Gastroesophageal sphincter (tissue), 3 donors: ENCODE results near the gene MYZAP.

Experiments
- POLR2AphosphoS5 ChIP-seq: sonication (generic); formaldehyde crosslinking; IDR thresholded peaks from one replicate; pipeline ENCODE4 v1.6.1; 2017; ENCODE audit warnings: antibody characterized with exemption
- TF ChIP-seq, protein P1 (sequence below), 4 experiments: fragments of 200-600 bp in 2 of 4; fragments of 450-650 bp in 2 of 4; sonication (generic) in 1 of 4; IDR thresholded peaks; one replicate each; pipeline ENCODE4 v1.5.1; 2017 to 2019; ENCODE audit warnings: antibody characterized with exemption in 4 of 4, mild to moderate bottlenecking in 2 of 4, moderate library complexity in 2 of 4

DNA sequence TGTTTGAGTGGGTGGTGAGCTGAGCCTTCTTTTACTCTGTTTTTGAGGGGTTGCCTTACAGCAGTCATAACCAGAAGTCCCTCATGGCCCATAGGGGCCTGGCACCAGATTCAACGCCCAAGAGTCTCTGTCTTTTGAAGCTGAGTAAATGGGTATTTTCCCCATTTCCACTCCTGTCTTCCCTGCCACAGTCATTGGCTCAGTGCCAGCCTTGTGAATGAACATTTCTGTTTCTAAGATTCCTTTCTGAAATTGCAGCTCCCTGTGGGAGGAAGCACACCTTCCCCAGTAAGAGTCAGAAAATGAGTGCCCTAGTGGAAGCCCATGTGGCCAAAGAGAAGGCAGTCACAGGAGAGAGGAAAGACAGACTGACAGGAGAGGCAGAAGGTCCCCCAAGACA, 71.1 kb downstream of the MYZAP start:
- no peak for TF ChIP-seq POLR2AphosphoS5
- TF ChIP-seq, protein P1, sequence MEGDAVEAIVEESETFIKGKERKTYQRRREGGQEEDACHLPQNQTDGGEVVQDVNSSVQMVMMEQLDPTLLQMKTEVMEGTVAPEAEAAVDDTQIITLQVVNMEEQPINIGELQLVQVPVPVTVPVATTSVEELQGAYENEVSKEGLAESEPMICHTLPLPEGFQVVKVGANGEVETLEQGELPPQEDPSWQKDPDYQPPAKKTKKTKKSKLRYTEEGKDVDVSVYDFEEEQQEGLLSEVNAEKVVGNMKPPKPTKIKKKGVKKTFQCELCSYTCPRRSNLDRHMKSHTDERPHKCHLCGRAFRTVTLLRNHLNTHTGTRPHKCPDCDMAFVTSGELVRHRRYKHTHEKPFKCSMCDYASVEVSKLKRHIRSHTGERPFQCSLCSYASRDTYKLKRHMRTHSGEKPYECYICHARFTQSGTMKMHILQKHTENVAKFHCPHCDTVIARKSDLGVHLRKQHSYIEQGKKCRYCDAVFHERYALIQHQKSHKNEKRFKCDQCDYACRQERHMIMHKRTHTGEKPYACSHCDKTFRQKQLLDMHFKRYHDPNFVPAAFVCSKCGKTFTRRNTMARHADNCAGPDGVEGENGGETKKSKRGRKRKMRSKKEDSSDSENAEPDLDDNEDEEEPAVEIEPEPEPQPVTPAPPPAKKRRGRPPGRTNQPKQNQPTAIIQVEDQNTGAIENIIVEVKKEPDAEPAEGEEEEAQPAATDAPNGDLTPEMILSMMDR (IDR thresholded peaks at IDR 0.05), result no peak
